NCI-H526 treated with DMSO at 0.1 percent for 48 hours (cell line): ENCODE measurements around the gene COL18A1.
A peak's percentile ranks its signal among the peaks of the same experiment; 100 is the strongest.
"Not testable (repeated sequence)": the region's sequence is repeated elsewhere in the genome, so short reads cannot be mapped to it uniquely, and the experiment has no call there.

Source experiments
- DNase-seq: peaks from one replicate; lab custom pipeline; 2025; lab: John Stamatoyannopoulos, UW

The COL18A1 gene

DNA sequence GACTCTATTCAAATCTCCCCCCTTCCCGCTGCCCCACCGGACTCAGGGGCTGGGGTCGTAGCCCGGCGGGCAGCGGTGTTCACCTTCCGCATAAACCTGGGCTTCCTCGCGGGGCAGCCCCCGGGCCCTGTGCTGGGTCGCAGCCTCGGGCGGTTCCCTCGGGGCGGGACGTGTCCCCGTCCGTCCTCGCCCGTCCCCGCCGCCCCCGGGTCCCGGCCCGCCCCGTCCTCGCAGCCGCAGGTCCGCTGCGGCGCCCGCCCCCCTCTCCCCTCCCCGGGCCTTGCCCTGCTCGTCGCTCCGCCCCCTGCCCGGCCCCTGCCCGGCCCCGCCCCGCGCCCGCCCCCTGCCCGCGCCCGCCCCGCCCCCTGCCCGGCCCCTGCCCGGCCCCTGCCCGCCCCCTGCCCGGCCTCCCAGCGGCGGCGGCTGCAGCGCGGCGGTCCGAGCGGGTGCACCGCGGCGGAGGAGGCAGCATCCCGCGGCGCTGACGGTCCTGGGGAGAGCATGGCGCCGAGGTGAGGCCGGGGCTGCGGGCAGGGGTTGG, at the start of gene COL18A1:
Gene COL18A1, plus strand, starts transcription at position 436 of the 541 bp plus-strand sequence. Its CDS starts 66 bp downstream, at position 502.
- peak; percentile 12 for DNase-seq

DNA sequence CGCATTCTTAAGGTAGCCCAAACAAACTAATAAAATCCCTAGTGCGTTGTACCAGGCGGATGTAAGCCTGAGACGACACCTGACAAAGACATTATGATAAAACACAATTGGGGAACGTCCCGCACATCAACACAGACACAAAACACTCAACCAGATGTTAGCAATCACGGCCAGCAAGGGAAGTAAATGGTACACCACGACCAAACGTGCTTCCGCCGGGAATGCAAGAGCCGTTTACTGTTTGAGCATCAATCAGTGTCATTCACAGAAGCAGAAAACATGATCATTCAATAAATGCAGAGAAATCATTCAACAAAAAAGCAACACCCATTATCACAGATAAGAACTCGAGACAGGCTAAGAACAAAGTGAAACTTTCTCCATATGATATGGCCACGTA, 49.4 kb upstream of the COL18A1 start:
- no peak for DNase-seq

DNA sequence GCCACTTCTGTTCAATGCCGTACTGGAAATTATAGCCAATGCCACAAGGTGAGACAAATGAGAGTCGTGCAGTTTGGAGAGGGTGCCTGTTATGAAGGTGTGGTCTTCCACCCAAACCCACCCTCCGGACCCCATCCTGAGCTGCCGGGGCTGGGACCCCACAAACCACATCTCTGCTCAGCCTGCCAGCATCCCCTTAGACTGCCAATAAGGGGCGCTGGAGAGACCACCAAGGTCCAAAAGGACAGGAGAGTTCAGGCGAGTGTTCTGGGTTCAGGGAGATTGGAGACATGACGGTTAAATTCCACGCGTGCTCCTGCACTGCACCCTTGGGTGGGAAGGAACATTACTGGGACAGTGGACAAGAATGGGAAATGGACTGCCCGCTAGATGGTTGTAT, 48.7 kb upstream of the COL18A1 start:
- DNase-seq: no peak

GRCh38 chr21:45356653-45357435, 48.1 kb upstream of the COL18A1 start:
- DNase-seq: no peak

DNA sequence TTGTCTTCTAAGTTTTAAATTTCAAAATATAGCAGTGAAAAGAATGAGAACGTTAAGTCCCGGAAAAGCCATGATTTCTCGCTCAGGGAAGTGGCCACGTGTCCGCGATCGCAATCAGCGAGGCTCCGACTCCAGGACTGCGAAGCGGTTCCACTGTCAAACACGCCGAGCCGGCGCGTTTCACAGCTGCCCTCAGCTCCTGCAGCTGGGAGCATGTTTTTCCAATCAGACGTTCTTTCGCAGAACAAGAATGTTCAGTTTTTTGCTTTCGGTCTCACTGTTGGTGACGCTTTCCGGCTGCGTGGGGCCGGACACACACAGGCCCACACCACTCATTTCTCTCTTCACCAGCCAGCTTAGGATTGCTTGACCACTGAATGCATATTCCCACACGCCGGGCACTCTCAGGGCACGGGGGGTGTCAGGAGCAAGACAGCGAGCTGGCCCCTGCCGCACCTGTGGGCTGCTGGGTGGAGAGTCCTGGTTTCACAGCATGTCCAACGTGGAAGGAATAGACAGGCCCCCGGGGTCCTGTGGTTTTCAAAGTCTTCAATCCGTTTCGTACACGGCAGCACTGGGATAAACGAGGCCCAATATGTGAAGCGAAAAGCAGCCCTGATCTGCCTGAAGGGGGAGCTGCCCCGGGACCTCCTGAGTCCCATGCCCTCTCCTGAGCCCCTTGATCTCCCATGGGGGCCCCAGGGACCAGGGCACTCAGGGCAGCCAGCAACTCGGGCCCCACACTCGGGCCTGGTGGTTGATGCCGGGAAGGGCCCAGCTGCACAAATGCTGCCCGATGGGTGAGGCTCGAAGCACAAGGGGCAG, 47.3 kb upstream of the COL18A1 start:
- no peak for DNase-seq

DNA sequence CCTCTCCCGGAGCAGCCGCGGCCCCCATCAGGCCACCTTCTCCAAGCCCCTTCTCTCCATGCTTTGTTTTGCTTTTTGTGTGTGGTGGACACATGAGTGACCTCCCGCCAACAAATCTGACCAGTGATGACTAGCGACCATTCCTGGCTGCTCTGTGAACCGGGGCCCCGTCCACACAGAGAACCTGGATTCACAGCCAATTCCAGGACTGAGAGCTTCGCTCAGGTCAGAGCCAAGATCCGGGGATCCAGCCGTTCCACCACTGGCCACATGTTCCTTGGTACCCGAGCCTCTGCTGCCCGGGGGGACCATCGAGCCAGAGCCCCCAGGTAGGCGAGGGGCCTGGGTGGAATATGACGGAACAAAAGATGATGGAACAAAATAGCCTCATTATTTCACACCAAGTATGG, 46.7 kb upstream of the COL18A1 start:
- DNase-seq: no peak

- DNase-seq: no peak
Observed at GRCh38 chr21:45358711-45359310, 46.2 kb upstream of the COL18A1 start.

- no peak for DNase-seq
Observed at GRCh38 chr21:45359451-45360217, 45.3 kb upstream of the COL18A1 start.

- DNase-seq: no peak
Observed at GRCh38 chr21:45361033-45361997, 43.6 kb upstream of the COL18A1 start.

DNA sequence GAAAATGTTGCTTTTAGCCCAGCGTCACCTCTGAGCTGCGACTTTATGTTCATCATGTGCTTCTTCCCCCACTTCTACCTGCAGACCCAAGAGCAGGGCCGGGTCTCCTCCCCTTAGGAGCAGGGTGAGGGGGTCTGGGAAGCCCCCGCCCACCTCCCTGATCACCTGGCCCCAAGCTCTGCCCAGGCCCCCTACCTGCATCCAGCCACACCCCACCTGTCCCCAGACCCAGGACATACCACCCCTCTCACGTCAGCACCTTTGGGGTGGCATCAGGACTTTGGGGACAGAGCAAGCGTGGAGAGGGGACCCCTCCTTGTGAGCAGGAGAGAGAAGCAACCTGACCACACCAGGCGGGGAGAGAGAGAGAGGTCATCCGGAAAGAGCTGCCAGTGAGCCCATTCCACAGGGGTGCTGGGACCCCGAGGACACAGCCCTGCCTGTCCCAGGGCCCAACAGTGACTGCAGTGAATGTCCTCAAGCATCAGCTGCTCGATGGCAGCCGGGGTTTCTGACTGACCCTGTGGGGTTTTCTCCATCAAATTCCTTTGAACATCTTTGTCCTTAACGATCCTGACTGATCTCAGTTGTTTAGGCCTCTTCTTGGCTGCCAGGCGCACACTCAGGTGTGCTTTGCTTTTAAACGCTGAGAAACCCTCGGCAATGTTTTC, 42.8 kb upstream of the COL18A1 start:
- DNase-seq: no peak

DNA sequence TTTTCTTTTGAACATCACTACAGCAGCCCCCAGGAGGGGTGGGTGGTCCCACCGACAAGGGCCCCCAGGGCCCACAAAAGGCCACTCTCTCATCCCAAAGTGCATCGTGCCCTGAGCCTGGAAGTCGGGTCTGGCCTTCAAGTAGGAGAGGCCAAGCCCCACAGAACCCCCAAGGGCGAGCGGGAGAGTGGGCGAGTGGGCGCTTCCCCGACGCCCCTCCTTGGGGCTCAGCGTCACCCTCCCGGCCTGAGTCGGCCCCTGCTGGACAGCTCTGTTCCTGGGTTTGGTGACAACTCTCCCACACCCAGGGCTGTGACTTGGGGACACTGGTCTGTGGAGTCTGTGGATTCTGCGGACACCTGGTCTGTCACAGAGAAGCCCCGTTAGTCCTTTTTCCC, 42.2 kb upstream of the COL18A1 start:
- no peak for DNase-seq

- DNase-seq: not testable (repeated sequence)
Observed at GRCh38 chr21:45363272-45363671, 41.7 kb upstream of the COL18A1 start.

- DNase-seq: no peak
Observed at GRCh38 chr21:45363921-45364467, 41.0 kb upstream of the COL18A1 start.

GRCh38 chr21:45364468-45365185, 40.3 kb upstream of the COL18A1 start:
- no peak for DNase-seq

DNA sequence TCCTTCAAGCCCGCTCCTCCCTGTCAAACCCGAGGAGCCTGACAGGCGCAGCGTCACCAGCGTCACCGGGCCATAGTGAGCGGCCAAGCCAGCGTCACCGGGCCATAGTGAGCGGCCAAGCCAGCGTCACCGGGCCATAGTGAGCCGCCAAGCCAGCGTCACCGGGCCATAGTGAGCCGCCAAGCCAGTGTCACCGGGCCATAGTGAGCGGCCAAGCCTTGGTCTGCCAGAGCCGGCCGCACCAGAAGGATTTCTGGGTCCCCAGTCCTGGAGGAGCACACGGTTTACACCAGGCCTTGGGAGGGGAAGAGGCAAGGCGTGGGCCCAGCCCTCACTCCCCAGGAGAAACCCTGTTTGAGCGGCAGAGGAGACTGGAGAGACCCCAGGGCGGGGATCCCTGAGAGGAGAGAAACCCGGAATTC, 39.8 kb upstream of the COL18A1 start:
- DNase-seq: no peak

- DNase-seq: no peak
Observed at GRCh38 chr21:45365608-45366241, 39.2 kb upstream of the COL18A1 start.

- DNase-seq: no peak
Observed at GRCh38 chr21:45366476-45366875, 38.5 kb upstream of the COL18A1 start.

- no peak for DNase-seq
Observed at GRCh38 chr21:45366931-45367401, 38.0 kb upstream of the COL18A1 start.
